ENCODE data around the gene DNAJC17. TPM values are rescaled to one million over a fixed set of nuclear protein-coding genes. Genes with fewer than 3 reads are reported as not detected.

DNAJC17 gene
- total and polyA plus RNA-seq, 2 of the 13 experiments (the other 11 are each of a cell fraction or from before 2014, with no cell fraction given) = 22.2 to 26.5 TPM

- TF ChIP-seq ZNF687 (CRISPR knock-in tag; IDR thresholded peaks at IDR 0.05) = no peak
- TF ChIP-seq SNAPC4 (CRISPR knock-in tag; IDR thresholded peaks at IDR 0.05) = no peak
- no peak for TF ChIP-seq POLR2A (IDR thresholded peaks at IDR 0.05; ENCODE audit: insufficient read depth in 1 of 2, low read depth in 2 of 2, low read length in 2 of 2)
- TF ChIP-seq ATF6 (CRISPR knock-in tag; conservative IDR thresholded peaks at IDR 0.05) = no peak
- no peak for TF ChIP-seq ZNF556 (CRISPR knock-in tag; IDR thresholded peaks at IDR 0.05; ENCODE audit: borderline replicate concordance)
- TF ChIP-seq PAXIP1 (CRISPR knock-in tag; conservative IDR thresholded peaks at IDR 0.05) = 0 out of 2 replicates have a peak, but pooled peaks have one; percentile 29
- no peak for TF ChIP-seq TRIM22 (IDR thresholded peaks at IDR 0.05)
- no peak for TF ChIP-seq ELF1 (CRISPR knock-in tag; IDR thresholded peaks at IDR 0.05)
Observed at GRCh38 chr15:40847223-40847961, 40.1 kb upstream of the DNAJC17 start (continued).

Measured in HepG2 (cell line).